ENCODE results near the gene RELN. TPM values are rescaled to one million over a fixed set of nuclear protein-coding genes. Genes with fewer than 3 reads are reported as not detected.

RELN gene
- total and polyA plus RNA-seq, 9 of the 15 experiments (the other 6 are each of a cell fraction or from before 2014, with no cell fraction given): 12.9 to 43.2 (median 18.1) TPM

DNA sequence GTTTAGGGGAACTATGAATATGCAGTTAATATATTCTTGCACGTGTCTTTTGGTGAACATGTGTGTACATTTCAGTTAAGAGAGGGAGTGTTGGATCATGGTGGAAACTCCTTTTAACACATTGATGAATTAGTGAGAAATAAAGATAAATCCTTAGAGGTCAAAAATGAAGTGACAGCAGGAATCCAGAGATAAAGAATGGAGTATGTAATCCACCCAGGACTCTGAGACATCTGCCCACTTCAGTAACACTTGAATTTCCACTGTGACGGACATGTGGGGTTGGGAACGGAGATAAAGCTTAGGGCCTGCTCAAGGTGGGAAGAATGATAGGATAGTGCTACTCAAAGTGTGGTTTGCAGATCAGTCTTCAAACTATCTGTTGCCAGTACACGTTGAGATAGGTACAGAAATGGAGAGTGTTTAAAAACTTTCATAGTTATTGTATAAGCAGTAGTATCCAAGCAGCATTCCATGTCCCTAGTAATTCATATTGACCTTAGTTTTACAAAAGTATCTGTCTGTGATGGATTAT, 6.6 kb upstream of the RELN start (continued):
- TF ChIP-seq ZNF316 (IDR thresholded peaks at IDR 0.05) (peak; percentile 25; the same call in 1 of the 2 replicates), AFF4 (CRISPR knock-in tag; IDR thresholded peaks at IDR 0.05) (peak; percentile 77), ETV5 (CRISPR knock-in tag; IDR thresholded peaks at IDR 0.05; ENCODE audit: low read depth) (no peak), ELK3 (CRISPR knock-in tag; IDR thresholded peaks at IDR 0.05) (no peak), ZNF384 (IDR thresholded peaks at IDR 0.05; ENCODE audit: low read depth, low read length) (no peak), FOXP1 (CRISPR knock-in tag; IDR thresholded peaks at IDR 0.05) (no peak), ZBTB17 (CRISPR knock-in tag; IDR thresholded peaks at IDR 0.05) (peak; percentile 85; the same call in 1 of the 2 replicates), ZNF23 (CRISPR knock-in tag; IDR thresholded peaks at IDR 0.05) (peak; percentile 53; the same call in 1 of the 2 replicates), PML (IDR thresholded peaks at IDR 0.05; ENCODE audit: low read length) (peak; percentile 100), EHMT2 (IDR thresholded peaks at IDR 0.05) (peak; percentile 98), RFX1 (IDR thresholded peaks at IDR 0.05) (no peak), NFXL1 (CRISPR knock-in tag; IDR thresholded peaks at IDR 0.05) (0 out of 2 replicates have a peak, but pooled peaks have one; percentile 35), KLF6 (CRISPR knock-in tag; IDR thresholded peaks at IDR 0.05; ENCODE audit: borderline replicate concordance) (peak; percentile 75; the same call in 1 of the 2 replicates)
- TF ChIP-seq, protein P1, sequence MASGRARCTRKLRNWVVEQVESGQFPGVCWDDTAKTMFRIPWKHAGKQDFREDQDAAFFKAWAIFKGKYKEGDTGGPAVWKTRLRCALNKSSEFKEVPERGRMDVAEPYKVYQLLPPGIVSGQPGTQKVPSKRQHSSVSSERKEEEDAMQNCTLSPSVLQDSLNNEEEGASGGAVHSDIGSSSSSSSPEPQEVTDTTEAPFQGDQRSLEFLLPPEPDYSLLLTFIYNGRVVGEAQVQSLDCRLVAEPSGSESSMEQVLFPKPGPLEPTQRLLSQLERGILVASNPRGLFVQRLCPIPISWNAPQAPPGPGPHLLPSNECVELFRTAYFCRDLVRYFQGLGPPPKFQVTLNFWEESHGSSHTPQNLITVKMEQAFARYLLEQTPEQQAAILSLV (tag; IDR thresholded peaks at IDR 0.05): peak; percentile 63; the same call in 1 of the 2 replicates
- TF ChIP-seq, protein P2, sequence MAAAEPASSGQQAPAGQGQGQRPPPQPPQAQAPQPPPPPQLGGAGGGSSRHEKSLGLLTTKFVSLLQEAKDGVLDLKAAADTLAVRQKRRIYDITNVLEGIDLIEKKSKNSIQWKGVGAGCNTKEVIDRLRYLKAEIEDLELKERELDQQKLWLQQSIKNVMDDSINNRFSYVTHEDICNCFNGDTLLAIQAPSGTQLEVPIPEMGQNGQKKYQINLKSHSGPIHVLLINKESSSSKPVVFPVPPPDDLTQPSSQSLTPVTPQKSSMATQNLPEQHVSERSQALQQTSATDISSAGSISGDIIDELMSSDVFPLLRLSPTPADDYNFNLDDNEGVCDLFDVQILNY (CRISPR knock-in tag; IDR thresholded peaks at IDR 0.05): no peak
- TF ChIP-seq, protein P3, sequence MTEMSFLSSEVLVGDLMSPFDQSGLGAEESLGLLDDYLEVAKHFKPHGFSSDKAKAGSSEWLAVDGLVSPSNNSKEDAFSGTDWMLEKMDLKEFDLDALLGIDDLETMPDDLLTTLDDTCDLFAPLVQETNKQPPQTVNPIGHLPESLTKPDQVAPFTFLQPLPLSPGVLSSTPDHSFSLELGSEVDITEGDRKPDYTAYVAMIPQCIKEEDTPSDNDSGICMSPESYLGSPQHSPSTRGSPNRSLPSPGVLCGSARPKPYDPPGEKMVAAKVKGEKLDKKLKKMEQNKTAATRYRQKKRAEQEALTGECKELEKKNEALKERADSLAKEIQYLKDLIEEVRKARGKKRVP (CRISPR knock-in tag; IDR thresholded peaks at IDR 0.05): peak; percentile 87
- TF ChIP-seq, protein P4, sequence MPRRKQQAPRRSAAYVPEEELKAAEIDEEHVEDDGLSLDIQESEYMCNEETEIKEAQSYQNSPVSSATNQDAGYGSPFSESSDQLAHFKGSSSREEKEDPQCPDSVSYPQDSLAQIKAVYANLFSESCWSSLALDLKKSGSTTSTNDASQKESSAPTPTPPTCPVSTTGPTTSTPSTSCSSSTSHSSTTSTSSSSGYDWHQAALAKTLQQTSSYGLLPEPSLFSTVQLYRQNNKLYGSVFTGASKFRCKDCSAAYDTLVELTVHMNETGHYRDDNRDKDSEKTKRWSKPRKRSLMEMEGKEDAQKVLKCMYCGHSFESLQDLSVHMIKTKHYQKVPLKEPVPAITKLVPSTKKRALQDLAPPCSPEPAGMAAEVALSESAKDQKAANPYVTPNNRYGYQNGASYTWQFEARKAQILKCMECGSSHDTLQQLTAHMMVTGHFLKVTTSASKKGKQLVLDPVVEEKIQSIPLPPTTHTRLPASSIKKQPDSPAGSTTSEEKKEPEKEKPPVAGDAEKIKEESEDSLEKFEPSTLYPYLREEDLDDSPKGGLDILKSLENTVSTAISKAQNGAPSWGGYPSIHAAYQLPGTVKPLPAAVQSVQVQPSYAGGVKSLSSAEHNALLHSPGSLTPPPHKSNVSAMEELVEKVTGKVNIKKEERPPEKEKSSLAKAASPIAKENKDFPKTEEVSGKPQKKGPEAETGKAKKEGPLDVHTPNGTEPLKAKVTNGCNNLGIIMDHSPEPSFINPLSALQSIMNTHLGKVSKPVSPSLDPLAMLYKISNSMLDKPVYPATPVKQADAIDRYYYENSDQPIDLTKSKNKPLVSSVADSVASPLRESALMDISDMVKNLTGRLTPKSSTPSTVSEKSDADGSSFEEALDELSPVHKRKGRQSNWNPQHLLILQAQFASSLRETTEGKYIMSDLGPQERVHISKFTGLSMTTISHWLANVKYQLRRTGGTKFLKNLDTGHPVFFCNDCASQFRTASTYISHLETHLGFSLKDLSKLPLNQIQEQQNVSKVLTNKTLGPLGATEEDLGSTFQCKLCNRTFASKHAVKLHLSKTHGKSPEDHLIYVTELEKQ (CRISPR knock-in tag; IDR thresholded peaks at IDR 0.05): peak; percentile 41; the same call in 1 of the 2 replicates
